HG03025 (cell line): ENCODE results near the gene GM2A.
"Not testable (repeated sequence)": the region's sequence is repeated elsewhere in the genome, so short reads cannot be mapped to it uniquely, and the experiment has no call there.

Experiments
- ATAC-seq: cut with Tn5 transposase; IDR thresholded peaks from one replicate; pipeline ENCODE4 v1.9.1; 2021; ENCODE audit warnings: mild to moderate bottlenecking, moderate library complexity; ENCODE audit not compliant: unreplicated experiment, low FRiP score

Gene GM2A

DNA sequence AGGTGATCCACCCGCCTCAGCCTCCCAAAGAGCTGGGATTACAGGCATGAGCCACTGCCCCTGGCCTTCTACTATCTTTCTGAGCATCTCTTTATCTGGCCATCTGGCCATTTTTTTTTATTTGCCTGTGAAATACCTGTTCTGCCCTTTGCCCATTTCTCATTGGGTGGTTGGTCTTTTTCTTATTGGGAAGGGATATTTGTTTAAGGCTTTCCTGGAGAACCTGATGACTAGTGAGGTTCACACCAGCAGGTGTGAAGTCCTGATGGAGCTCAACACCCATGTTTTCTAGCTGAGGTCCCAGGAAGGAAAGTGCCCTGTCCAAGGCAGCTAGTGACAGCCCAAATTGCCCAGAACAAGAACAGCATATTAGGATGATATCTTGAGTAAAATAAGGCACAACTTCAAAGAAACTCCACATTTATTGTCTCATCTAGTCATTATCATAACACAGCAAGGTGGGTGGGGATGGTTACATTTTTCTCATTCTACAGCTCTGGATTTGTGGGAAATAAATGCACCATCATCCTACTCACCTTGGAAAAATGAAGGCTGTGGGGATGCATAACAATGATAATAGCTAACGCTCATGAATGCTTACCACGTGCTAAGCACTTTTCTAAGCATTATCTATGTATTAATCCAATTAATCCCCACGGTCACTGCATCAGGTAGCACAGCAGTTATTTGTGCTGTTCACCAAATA, 30.3 kb downstream of the GM2A start:
- ATAC-seq, result no peak

DNA sequence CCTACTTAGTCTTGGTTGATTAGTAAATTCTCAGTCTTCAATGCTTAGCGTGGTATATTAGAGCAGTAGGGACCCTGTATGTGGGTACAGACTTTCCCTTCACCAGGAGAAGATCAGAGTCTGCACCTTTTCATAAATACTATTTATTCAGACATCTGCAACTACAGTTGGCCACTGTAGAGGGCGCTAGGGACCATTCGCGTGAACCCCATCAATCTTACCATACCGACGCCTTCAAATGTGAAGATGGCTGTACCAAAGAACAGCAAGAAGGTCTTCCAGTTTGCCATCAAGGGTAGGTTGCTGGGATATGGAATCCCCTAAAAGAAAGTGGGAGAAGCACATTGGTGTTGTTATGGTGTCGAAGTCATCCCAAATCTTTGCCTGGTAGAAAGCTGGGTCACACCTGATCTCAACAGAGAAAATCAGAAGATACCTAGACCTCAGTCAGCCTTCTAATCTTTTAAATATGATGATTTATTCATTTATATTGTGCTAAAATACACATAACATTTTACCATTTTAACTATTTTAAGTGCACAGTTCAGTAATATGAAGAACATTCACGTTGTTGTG, 31.5 kb downstream of the GM2A start:
- no peak for ATAC-seq

DNA sequence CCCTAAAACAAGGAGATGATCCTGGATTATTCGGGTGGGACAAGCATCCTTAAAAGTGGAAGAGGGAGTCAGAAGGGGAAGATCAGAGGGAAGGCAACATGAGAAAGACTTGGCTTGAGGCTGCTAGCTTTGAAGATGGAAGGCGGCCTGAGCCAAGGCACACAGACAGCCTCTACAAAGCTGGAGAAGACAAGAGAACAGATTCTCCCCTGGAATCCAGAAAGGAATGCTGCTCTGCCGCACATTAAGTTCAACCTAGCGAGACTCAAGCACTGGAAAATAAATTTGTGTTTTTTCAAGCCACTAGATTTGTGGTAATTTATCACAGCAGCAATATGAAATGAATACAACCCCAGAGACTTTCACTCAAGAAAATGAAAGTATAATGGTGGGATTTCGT, 32.7 kb downstream of the GM2A start:
- ATAC-seq, result no peak

DNA sequence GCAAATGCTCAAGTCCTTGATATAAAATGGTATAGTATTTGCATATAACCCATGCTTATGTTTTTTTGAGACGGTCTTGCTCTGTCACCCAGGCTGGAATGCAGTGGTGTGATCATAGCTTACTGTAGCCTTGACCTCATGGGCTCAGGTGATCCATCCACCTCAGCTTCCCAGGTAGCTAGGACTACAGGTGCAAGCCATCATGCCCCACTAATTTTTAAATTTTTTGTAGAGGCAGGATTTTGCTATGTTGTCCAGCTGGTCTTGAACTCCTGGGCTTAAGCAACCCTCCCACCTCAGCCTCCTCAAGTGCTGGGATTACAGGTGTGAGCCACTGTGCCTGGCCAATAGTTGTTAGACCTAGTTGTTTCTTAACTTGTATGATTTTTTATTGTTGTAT, 33.3 kb downstream of the GM2A start:
- no peak for ATAC-seq

DNA sequence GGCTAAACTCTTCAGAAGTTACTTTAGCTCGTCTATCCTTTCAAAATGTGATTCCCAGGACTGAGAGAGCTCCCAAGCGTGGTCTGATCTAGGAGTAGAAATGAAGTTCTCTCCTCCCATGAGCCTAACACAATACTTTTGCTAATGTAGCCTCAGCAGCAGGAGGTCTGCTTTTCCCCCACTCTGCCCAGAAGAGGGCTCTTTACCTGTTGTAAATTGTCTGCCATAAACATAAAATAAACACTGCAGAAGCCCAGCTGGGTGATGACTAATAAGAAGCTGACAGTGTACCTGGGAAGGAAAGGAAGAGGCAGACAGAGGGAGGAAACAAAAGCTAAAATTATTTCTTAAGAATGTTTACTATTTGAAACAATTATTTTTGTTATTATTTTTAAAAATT, 35.2 kb downstream of the GM2A start:
- ATAC-seq, result no peak

DNA sequence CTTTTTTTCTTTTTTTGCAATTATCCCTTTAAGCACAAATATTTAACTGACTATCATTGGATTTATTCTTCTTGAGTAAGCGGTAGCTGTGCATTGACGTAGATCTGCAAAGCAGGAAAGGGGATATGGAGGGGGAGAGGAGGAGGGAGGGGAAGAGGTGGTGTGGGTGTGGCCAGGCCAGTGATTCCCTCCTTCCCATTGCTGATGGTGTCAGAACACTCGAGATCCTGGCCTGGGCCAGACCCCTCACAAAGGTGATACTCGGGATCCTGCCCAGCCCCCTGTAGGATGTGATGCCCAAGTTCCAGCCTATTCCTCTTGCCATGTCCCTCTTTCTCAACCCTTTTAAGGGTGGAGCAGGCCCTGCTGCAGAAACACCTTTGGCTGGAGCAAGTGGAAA, 40.6 kb downstream of the GM2A start:
- ATAC-seq, result no peak

DNA sequence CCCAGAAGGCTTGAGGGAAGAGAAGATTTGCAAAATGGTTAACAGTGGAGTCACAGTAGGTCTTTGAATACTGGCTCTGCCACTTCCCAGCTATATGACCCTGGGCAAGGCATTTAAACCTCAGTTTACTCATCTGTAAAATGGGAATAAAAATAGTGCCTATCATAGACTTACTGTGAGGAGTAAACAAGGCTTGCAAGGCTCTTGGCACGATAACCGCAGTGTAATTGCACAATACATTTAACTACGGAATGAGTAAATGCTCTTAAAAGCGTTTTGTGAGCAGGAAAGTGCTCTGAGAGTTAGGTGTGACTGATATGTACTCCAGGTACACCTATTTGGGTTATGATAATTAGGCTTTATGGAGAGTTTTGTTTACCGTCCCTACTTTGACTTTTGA, 42.2 kb downstream of the GM2A start:
- no peak for ATAC-seq

DNA sequence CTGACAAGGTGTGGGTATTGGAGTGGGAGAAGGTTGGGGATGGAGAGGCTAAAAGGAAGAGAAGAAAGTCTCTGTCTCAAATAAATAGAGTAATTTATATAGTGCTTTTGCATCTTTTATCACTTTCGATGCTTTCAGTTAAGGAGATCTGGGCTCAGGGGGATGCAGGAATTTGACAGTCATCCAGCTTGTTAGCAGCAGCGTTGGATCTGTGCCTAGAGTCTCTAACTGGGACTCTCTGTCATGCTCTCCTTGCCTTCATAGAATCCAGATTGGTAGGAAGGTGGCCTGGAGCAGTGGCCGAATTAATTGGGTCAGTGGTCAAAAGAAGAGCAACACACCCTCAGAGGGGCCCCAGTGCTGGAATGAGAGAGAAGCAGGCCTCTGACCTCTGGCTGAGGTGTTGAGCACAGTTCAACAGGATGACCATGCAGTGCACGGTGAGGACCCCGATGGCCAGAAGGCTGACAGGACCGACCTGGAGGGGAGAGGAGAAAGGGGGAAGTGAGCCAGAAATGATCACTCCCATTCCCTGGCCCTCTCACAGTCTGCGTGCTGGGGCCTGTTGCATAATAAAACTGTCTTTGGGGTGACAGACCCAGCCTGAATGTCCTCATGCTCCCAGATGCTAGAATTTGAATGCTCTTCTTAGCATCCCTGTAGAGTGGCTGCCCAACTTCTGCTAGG, 42.9 kb downstream of the GM2A start:
- no peak for ATAC-seq

DNA sequence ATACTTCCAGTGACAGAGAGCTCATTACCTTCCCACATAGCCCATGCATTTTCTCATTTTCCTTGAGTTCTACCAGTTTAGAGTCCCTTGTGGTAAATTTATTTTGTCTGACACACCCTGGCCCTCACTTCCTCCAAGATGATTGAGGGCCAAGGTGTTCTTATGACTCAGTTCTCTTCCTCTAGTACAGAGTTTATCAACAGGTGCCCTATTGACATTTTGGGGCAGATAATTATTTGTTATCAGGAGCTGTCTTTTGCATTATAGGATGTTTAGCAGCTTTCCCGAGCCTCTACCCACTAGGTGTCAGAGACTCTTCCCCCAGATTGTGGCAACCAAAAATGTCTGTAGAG, 43.5 kb downstream of the GM2A start:
- ATAC-seq, result no peak

DNA sequence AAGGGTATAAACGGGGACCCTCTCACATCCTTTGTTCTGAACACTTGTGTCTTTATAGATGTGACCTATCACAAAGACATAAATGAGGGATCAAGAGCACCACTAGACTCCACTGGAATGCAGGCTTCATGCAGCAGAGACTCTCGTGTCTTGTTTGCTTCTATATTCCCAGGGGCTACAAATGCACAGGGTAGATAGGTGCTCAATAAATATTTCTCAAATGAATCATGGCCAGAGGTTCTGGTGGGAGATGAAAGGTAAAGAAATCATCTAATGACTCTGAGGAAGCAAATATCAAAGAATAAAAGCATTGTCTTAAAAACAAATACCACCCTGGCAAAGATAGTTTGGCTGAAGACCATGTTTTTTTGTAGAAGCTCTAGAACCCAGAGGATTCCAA, 44.0 kb downstream of the GM2A start:
- ATAC-seq, result no peak

DNA sequence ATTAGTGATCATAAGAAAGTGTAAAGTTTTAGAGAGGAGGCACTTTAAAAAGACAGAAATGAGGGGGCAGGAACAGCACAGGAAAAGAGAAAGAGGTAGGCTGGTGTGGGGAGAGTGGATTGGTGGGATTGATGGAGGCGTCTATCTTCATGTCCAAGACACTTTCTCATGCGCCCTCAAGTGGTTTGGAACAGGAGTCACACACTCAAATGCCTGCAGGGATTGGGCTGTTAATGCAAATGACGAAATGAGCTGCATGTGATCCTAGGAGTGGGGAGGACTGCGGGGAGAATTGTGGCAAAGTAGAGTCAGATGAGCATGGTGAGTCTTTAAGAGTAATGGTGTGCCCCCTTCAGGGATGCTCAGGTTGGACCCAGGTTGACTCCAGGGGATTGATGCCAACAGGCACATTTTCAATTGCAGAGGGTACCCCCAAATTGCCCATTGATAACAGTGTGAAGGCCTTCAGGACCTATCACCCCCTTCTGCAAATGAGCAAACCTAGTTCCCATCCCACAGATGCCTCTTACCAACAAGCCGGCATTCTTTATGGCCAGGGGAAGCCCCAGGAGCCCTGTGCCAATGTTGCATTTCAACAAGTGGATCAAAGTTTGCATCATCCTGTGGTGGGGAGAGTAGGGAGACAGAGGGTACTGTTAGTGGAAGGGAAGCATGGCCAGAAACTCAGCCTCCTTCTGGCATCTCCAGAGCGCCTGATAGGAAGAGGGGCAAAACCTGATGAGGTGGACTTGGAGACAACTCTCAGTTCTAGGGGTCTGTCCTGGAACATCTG, 45.3 kb downstream of the GM2A start:
- no peak for ATAC-seq

DNA sequence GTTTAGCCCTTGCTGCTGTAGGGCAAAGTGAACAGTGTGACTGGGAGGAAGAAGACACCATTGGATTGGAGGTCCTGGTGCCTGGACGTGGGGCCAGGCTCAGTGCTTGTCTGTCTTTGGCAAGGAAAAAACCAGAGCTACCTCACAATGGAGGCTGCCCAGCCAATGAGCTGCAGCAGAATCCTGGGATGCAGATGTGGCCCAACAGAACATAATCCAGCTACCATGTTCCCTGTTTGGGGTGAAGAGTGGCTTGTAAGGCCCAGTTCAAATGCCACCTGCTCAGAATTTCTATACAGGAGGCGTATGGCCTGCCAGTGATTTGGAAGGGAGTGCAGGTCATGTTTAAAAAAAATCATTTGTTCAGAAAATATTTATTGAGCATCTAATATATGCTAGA, 50.7 kb downstream of the GM2A start, which contains the start of gene SLC36A3:
Gene SLC36A3, minus strand, starts transcription at position 101 of the 400 bp plus-strand sequence. CDS start 412 bp downstream, outside the sequence.
- no peak for ATAC-seq

DNA sequence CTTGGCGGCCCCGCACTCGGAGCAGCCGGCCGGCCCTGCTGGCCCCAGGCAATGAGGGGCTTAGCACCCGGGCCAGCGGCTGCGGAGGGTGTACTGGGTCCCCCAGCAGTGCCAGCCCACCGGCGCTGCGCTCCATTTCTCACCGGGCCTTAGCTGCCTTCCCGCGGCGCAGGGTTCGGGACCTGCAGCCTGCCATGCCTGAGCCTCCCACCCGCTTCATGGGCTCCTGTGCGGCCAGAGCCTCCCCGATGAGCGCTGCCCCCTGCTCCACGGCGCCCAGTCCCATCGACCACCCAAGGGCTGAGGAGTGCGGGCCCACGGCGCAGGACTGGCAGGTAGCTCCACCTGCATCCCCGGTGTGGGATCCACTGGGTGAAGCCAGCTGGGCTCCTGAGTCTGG, 56.3 kb downstream of the GM2A start:
- not testable (repeated sequence) for ATAC-seq

DNA sequence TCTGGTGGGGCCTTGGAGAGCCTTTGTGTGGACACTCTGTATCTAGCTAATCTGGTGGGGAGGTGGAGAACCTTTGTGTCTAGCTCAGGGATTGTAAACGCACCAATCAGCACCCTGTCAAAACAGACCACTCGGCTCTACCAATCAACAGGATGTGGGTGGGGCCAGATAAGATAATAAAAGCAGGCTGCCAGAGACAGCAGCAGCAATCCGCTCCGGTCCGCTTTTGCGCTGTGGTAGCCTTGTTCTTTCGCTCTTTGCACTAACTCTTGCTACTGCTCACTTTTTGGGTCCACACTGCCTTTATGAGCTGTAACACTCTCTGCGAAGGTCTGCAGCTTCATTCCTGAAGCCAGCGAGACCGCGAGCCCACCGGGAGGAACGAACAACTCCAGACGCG, 56.8 kb downstream of the GM2A start:
- ATAC-seq, result not testable (repeated sequence)

DNA sequence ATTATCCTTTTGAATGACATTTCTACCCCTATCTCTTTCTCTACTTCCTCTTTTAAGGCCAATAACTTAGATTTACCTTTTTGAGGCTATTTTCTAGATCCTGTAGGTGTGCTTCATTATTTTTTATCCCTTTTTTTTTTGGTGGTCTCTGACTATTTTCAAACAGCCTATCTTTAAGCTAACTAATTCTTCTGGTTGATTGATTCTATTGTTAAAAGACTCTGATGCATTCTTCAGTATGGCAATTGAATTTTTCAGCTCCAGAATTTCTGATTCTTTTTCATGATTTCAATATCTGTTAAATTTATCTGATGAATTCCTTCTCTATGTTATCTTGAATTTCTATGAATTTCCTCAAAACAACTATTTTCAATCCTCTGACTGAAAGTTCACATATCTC, 57.9 kb downstream of the GM2A start:
- ATAC-seq, result no peak

DNA sequence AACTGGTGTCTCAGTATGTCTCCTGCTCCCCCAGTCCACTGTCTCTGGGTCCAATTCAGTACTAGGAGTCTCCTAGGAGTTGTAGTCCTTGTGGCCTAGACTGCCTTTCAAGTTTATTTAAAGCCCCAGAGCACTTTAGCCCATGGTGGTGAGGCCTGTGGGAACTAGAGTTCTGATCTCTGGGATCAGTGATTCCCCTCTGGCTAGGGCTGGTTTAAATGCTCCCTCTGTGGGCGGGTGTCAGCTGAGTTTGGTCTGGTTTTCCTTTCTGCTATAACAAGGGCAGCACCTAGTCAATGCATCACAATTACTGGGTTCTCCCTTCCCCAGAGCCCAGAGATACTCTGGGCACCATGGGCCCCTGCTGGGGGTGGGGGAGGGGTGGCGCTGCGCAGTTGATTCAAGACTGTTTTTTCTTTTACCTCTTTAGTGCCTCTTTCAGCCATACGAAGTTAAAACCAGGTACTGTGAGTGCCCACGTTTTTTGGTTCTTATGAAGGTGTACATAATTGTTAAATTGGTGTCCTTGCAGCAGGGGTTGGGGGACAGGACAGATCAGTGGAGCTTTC, 59.9 kb downstream of the GM2A start:
- ATAC-seq, result no peak

DNA sequence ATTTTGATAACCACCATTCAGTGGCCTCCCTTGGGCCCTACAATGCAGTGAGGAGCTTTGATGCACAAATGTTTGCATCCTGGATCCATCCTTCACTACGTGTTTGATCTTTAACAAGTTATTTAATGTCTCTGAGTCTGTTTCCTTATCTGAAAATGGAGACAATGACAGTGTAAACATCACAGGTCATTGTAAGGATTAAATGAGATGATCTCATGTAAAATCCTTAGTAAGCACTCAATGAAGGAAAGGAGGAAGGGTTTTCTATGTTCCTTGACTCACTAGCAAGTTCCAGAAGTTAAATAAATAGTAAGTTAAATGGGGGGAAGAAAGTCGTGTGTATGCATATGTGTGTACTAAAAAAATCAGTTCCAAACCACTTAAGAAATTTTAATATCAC, 60.4 kb downstream of the GM2A start:
- no peak for ATAC-seq

DNA sequence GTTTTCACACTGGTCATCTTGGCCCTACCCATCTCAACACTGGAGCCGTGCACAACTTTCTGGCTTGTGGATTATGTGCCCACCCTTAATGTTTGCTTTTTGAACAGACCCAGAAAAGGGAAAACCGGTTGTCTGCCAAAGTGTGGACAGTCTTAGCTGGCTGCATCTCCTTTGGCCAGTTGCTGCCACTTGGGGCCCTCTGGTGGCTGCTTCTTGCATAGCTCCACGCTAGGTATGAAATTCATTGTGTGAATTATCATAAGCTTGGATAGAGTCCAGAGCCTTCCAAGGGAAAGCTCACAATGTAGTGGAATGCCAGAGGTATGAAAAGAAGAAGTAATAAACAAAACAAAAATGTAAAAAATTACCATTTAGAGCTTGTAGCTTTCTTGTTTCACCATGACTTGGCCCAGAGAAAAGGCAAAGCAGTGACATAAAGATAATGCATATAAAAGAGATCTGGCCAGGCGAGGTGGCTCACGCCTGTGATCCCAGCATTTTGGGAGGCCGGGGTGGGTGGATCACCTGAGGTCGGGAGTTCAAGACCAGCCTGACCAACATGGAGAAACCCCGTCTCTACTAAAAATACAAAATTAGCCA, 63.1 kb downstream of the GM2A start:
- ATAC-seq, result peak; percentile 77

DNA sequence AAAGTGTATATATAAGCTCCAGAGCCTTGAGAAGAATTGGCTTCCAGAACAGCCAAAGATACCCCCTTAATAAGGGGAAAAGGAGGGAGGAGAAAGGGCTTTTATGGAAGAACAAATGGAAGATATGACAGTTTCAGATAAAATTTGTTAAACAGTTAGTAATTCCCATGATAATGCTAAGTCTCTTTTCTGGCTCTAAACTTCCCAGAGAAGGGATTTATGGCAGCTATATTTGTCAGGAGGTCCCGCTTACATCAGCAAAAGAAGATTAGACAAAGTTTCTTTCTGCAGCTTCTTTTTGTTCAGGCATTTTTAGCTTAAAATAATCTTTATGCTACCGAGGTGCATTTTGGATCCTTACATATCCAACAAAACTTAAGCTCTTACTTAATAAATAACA, 64.9 kb downstream of the GM2A start:
- ATAC-seq, result no peak
